ENCODE measurements around the gene RASSF5.

- TF ChIP-seq CTCF (IDR thresholded peaks at IDR 0.05) (no peak), EZH2 (IDR thresholded peaks at IDR 0.05; ENCODE audit: borderline replicate concordance, insufficient read depth, low read depth, low read length, poor library complexity, severe bottlenecking) (no peak)
Measured at GRCh38 chr1:206535853-206536188, 28.5 kb downstream of the RASSF5 start.

Data from B cell (primary cell).